Hematopoietic multipotent progenitor cell treated with erythropoietin and hydrocortisone succinate and interleukin-3 and kit ligand, for 17 days (in vitro differentiated cells): ENCODE data around the gene MAB21L4.

ENCODE experiments used
- DNase-seq: peaks from one replicate; pipeline ENCODE4 v3.0.0-alpha.2; 2015; ENCODE audit warnings: low spot score

The MAB21L4 gene

DNA sequence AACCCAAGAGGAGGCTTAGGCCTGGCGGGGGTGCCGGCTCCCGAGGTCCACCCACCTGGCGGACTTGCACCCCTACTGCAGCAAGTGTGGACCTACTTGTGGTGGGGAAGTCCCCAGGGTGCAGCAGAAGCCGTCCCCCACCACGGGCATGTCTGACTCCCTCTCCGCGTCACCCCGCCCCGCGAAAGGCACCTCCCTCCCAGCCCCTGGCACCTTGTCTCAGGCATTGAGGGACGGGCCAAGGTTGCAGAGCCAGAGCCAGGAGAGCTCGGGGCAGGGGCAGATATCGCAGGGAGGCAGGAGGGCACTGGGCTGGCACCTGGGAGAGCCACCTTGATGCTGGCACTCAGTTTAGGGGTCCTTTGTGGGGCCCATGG lies 29.2 kb upstream of the MAB21L4 start:
- no peak for DNase-seq

DNA sequence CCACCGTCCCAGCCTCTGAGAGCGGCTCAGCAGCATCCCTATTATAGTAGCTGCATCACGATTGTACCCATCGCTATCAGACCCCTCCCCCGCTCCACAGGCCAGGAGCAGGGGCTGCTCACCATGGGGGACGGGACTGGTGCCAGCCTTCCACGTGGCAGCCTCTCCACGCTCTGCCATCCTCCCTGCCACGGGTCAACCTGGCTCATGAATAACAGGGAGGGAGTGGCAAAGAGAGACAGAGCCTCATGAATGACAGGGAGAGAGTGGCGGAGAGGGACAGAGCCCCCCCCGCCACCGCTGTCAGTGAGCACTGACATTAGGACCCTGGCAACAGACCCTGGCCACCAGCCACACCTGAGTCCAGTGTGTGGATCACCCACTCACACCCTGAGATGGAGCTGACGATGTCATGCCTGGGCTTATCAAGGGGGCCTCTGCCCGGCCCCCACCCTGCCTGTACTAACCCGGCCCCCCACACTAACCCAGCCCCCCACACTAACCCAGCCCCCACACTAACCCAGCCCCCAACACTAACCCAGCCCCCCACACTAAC lies 27.1 kb upstream of the MAB21L4 start:
- no peak for DNase-seq

DNA sequence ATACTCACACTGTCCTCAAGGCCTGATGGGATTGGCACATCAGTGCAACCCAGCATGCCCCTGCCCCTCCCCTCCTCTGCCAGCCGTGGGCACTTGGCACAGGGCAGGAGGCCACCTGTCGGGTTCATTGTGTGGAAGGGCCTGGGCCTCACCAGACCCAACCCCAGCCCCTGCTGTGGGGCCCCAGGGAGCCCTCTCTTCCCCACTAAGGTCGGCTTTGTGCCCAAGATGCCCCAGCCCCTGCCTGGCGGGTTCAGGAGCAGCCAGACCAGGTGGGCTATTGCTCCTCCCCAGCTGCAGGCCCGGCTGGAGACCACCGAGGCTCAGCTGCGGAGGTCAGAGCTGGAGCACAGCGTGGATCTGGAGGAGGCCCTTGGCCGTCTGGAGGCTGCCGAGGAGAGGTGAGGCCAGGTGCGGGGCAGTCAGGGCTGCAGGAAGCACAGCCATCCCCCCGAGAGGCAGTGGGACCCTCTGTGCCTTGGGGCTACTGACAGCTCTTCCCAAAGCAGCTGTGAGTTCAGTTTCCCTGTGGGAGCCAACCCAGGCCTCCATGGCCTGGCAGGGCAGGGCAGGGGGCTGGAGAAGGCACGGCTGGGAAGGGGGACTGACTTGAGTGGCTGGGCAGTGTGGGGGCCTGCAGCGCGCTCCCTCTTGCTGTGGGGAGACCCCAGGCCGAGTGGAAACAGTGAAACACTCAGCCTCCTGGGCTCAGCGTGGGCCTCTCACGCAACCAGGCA lies 26.5 kb upstream of the MAB21L4 start:
- DNase-seq: no peak

DNA sequence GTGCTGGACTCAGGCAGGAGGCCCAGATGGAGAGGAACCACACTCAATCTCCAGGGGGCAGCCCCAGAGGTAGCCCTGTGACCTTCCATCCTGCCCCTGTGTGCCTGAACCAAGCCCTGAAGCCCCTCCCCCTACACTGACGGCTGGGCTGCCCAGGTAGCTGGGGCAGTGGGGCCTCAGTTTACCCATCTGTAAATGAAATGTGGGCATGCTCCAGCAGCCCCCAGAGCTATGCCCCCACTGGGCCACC lies 26.0 kb upstream of the MAB21L4 start:
- DNase-seq: no peak

DNA sequence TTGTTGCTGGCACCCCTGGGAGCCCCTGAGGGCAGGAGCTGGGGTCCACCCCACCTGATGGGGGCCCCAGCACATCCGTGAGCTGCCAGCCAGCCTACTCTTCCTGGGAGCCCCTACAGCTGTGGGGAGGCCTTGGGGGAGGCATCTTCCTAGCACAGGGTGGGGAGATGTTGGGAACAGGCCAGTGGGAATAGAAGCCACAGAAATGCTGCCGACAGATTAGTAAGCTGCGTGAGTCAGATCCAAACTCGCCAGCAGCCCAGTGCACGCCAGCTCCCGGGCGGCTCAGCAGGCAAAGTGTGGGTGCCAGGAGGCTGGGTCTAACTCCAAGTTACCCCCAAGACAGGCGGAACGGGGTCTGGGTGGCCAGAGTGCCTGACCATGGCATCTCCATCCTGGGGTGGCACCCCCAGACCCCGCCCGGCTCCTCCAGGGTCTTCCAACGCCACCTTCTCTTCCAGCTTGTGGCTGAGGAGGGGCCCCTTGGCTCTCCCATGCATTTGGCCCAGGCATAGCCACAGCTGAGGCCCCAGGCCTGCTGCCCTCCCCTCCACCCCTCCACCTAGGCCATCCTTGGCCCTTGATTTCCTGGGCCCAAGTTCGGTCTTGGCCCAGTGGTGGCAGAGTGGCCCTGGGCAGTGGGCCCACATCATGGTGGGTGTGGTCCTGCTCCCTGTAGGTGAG lies 25.5 kb upstream of the MAB21L4 start:
- DNase-seq: no peak

DNA sequence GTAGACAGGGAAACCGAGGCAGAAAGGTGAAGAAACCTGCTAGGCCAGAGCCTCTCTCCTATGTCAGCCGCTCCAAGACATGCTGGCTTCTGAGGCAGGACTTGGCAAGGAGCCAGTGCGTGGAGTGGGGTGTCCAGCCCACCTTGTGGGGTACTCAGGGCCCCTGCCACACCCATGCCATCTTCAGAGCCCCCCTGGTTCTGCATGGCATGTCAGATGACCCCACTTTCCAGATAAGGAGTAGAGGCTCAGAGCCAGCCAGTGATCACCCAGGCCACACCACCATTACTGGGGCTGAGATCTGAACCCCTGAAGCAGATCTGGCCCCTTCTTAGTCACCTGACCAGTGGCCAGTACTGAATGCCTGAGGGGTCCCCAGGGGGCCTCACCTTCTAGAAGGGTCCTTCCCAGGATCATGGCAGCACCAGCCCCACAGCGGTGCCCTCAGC lies 24.9 kb upstream of the MAB21L4 start:
- no peak for DNase-seq

DNA sequence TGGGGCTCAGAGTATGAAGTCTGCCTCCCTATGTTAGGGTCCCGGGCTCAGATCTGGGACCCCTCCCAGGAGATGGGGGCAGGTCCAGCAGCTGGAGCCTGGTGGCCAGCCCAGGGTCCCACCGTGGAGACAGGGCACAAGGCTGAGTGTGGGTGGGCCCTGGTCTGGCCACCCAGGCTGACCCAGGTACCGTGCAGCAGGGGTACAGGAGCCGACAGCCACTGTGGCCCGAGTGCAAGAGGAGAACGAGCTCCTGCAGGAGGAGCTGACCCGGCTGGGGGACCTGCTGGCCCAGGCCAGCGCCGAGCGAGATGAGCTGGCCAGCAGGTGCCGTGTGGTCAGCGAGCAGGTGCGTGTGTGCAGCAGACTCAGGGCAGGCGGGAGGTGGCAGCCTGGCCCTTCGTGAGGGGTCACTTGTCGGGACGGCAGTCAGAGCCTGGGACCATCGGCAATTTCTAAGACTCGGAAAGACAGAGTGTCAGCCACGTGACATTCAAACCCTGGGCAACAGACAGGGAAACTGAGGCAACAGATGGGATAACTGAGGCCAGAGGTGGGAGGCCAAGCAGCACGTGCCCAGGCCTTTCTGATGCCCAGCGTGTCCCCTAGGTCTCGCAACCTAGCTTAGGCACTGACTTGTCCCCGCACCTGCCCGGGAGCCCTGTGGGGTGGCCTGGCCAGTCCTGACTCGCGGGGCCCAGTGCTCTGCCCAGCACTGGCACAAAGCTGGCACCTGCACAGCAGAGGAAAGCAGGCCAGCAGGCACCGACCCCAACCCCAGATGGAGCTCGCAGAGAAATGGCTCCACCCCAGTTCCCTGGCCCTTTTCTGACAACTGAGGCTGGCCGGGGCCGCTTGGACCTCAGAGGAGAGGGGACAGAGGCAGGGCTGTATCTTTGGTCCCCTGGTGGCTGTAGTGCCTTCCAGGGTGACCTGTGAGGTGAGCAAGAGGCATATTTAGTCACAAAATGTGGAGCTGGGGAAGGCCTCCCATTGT lies 24.1 kb upstream of the MAB21L4 start:
- no peak for DNase-seq

DNA sequence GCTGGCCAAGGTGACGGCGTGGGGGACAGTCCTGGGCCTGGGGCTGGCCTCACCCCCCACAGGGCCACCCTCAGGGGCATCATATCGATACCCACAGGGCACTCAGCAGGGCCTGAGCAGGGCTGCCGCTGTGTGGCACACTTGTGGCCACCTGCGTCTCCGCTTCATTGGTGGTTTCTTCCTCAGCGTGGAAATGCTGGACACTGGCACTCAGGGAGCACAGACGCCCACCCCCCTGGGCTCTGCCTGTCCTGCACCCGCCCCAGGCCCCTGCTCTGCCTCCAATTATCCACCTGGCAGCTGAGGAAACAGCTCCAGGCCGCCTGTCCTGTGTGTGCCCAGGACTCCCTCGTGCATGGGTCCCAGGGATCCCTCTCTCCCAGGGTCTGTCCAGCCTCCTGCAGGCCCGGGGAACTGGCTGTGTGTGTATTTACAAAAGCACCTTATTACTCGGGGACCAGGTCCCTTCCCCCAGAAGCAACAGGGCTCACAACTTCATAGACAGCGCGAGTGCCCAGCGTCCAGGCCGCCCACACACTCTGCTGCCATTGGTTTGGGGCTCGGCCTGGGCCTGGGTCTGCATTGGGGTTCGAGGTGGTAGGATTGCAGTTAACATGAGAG lies 23.3 kb upstream of the MAB21L4 start:
- no peak for DNase-seq

DNA sequence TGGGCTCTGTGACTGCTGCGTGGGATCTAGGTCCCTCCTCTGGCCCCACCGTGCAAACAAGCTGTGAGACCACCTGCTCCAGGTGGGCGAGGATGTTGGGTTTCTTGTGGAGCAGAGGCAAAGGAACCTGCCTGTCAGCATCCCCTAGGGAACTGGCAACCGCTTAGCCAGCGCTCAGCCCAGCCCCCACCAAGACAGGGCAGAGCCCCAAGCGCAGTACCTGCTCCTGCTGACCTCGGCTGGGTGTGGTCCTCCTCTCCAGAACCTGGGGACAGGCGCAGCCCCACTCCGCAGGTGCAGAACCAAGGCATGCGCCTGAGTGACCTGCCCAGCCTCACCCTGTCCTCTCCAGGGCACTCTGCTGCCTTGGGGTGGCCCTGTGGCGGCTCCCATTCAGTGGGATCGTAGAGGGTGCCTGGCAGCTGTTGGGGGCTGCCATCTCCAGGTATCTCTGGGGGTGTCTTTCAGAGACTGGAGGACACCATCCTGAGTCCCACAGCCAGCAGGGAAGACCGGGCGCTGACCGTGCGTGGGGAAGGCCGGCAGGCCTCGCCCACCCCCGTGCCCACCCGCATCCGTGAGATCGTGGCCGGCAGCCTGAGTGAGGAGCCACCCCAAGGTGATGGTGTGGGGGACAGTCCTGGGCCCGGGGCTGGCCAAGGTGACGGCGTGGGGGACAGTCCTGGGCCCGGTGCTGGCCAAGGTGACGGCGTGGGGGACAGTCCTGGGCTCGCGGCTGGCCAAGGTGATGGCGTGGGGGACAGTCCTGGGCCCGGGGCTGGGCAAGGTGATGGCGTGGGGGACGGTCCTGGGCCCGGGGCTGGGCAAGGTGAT lies 22.5 kb upstream of the MAB21L4 start:
- DNase-seq: no peak

DNA sequence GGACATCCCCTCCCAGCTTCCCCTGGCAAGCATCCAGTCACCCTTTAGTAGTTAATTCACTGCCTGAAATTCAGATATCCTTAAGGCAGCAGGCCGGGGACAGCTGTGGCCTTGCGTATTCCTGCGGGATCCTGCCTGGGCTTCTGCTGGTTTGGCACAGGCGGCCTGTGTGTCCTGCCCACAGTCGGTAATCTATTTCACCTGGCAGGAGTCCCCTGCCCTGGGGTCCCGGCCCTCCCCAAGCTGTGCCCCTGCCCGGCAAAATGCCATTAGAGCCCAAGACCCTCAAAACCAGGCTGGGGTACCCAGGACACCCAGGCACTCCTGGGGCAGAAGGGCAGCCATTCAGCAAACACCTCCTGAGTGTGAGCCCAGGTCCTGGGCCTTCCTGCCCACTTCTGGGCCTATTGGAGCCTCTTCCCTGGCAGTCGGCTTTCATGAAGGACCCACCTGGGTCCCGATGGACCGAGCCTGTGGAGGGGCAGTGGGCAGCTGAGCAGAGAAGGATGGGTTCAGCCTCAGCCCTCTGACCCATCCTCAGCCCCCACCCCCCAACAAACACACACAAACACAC lies 21.8 kb upstream of the MAB21L4 start:
- no peak for DNase-seq

DNA sequence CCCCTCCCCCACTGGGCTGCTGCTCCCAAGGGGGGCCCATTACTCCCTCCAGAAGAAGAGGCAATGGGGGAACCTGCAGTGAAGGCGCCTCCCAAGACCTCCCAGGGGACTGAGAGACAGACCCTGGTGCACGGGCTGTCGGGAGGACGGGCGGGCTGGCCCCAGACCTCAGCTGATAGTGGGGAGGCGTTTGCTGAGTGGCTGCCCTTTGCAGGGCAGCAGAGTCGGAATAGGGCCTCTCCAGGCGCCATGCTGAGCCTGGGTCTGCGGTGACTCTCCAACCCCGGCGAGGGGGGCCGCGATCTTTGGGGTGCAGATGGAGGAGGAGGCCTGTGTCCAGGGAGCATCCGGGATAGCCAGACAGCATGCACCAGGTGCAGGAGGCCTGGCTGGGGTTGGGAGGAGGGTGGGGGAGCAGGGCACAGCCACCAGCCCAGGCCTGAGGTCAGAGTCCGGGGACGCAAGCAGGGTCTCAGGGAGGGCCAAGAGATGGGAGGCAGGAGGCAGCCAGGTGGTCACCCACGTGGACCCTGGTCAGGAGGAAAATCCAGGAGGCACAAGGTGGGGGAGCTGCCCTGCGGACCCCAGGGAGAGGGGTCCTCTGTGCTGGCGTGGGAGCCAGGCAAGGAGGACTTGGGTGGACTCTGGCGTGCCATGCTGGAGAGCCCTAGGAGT lies 21.2 kb upstream of the MAB21L4 start:
- DNase-seq: no peak

DNA sequence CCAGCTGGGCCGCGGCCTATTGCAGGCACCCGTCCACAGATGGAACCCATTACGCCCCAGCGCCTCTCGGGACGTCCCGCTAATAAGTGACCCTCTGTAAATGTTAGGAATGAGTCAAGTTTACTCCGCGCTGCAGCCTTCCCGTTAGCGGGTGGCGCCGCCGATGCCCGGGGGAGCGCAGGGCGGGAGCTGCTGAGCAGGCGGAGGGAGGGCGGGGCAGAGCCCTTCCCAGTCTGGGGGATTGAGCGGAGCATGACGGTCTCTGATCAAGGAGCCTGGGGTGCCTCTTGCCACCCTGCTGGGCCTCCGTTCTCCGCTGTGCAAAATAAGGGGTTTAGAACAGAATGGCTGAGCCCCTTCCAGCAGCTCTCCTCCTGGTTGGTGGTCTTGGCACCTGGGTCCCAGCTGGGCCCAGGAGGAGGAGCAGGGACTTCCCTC lies 20.6 kb upstream of the MAB21L4 start:
- DNase-seq: no peak

DNA sequence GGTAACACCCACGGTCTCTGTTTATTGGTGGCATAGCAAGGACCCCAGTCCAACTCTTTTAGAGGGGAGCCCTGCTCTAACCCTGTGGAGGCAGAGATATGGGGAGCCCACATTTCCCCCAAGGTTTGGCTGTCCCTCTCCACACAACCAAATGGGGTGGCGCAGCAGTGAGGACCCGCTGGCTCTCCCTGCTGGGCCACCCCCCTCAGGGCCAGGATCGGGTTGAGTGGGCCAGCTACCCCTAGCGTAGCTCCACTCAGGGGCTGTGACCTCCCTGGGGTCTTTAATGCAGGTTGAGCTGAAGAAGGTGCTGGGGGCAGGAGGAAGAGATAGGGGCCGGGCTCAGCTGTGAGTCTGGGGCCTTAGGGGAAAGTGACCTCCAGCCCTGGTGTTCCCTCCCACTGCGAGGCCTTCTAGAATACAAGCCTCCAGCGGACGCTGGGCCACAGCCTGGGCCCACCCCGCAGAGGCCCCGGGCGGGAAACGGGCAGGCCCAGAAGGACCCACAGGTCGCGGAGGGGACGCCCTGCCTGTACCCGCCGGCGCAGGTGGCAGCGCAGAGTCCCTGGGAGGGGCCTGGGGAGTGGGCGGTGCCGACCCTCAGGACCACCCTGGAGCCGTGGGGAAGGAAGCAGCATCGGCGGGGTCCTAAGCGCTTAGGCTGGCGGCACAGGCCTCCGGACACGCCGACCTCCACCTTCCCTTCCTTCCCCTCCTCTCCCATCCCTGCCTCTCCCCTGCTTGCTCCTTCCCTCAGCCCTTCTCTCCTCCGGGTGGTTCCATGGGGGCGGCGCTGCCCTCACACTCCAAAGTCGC lies 19.8 kb upstream of the MAB21L4 start:
- no peak for DNase-seq

DNA sequence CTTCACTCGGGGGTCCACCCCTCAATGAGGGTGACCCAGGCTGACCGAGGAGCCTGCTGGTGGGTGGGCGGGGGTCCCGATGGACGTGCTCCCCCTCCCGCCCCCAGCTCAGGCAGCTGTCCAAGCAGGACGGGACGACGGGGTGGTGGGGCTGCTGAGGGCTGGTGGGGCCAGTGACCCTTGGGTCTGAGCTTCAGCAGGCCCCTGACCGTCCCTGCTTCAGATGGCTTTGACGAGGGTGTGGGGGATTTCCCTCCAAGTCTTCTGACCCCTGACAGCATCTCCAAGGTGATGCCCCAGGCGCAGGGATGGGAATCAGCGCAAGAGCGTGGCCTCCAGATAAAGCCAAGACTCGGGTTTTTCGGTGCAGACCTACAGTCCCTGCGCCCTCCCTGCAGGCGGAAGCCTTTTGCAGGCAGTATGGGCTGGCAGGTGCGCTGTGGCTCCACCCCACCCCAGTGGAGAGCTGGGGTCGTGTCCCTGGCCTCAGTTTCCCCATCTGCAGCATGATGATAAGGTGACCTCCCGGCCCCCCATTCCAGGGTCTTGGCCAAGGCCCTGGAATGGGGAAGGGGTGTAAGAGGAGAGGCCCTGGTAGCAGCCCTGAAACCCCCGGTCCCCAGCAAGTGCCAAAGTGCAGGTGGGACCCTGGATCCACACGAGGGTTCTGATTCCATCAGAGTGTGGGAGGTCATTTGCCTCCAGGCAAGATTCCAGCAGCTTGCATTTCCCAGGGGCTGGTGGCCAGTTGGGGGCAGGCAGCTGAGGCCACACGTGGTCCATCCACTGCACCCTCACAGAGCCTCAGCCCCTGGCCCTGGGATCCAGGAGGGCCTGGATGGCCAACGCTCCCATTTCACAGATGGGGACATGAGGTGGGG lies 18.9 kb upstream of the MAB21L4 start:
- DNase-seq: no peak

DNA sequence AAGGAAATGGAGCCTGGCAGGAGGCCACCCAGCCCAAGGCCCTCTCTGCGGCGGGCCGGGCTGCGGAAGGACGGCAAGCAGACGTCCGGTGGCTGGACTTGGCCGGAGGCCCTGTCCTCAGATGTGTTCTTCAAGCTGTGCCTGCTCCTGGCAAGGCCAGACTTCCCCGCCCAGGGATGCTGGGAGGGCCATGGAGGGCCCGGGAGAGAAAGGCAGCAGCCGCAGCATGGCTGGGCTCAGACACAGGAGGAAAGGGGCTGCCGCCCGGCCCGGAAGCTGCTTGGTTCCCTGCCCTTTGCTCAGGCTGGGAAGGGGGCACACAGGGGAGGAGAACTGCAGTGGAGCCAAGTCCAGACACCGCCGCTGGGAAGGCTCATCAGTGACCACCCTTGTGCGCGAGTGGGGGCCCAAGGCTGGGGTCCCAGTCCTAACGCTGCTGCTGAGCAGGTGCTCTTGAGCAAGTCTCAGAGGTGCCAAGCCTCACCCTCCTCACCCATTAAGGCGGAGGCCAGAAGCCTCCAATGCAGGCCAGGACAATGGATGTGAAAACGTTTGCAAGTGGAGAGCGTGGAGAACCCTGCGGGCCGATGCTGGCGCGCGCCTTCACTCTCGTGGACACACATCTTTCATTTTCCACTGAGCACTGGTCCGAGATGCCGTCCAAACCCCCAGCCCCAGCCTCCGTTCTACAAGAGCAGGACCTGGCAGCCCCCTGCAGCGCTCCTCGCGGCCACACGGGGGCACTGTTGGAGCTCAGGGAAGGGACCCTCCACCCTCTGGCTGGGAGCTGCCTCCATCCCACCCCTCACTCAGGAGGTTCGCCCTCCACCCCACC lies 18.1 kb upstream of the MAB21L4 start:
- peak; percentile 20 for DNase-seq

DNA sequence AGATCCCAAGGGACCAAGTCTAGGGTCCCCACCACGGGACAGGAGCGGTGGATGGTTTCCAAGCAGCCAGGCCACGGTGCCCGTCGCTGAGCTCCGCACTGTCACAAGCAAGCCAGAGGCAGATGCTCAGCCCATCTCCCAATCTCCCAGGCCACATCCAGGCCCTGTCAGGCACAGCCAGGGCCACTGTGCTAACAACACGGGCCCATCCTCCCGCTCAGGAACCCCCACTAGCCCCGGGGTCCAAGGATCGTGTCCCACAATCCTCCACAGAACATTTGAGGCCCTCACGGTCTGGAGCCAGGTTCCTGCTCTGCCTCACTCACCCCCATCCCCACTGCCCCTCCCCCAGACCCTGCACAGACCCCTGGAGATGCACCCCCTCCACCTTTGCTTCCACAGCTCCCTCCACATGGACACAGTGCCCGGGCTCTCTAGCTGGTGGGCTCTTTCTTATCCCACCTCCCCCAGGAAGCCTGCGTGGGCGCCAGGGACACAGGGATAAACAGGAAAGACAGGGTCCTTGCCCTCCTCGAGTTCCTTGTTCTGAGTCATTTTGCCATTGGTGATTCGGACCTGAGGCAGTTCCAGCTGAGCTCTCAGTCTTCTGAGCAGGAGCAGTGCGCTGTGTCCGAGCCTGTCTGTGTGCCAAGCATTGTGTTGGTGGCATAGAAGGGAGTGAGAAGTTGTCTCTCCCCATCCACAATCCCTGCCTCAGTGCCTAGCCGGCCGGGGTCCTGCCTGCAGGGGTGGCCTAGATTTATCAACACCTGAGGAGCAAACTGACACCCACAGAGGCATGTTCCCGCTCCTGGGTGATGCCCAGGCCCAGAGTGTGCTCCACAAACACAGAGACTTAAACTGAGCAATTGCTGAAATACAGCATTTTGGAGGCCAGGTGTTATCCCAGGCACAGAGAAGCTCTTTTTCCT lies 17.2 kb upstream of the MAB21L4 start:
- DNase-seq: no peak
